H9 (cell line): ENCODE measurements around the gene COPS6. TPM values are rescaled to one million over a fixed set of nuclear protein-coding genes. Genes with fewer than 3 reads are reported as not detected.

Experiments
- DNase-seq: peaks from one replicate; pipeline ENCODE4 v3.0.0-alpha.2; 2017
- H2AFZ ChIP-seq: one replicate; pipeline ENCODE4 v1.6.1; 2013; ENCODE audit warnings: mild to moderate bottlenecking, low read length, control low read depth, moderate library complexity
- H2AK5ac ChIP-seq: 2 replicates; pipeline ENCODE4 v1.6.1; 2013; ENCODE audit warnings: low read length, control low read depth, mixed read lengths; ENCODE audit not compliant: insufficient read length
- H2BK120ac ChIP-seq: one replicate; pipeline ENCODE4 v1.6.1; 2013; ENCODE audit warnings: low read depth, mild to moderate bottlenecking, low read length, control low read depth, inconsistent platforms; ENCODE audit not compliant: poor library complexity, severe bottlenecking
- H2BK12ac ChIP-seq: 2 replicates; pipeline ENCODE4 v1.6.1; 2013; ENCODE audit warnings: low read length, control low read depth, mixed read lengths, low read depth; ENCODE audit not compliant: insufficient read length
- H2BK15ac ChIP-seq: 2 replicates; pipeline ENCODE4 v1.6.1; 2013; ENCODE audit warnings: low read depth, low read length, control low read depth
- H2BK20ac ChIP-seq: one replicate; pipeline ENCODE4 v1.6.1; 2013; ENCODE audit warnings: low read depth, mild to moderate bottlenecking, low read length, control low read depth, inconsistent platforms; ENCODE audit not compliant: poor library complexity, severe bottlenecking
- H2BK5ac ChIP-seq: 2 replicates; pipeline ENCODE4 v1.6.1; 2013; ENCODE audit warnings: low read length, control low read depth, mixed read lengths; ENCODE audit not compliant: insufficient read length
- H3K14ac ChIP-seq: 2 replicates; pipeline ENCODE4 v1.6.1; 2013; ENCODE audit warnings: low read length, control low read depth; ENCODE audit not compliant: insufficient read depth
- H3K18ac ChIP-seq: 2 replicates; pipeline ENCODE4 v1.6.1; 2013; ENCODE audit warnings: low read depth, mild to moderate bottlenecking, mixed read lengths, low read length, control low read depth; ENCODE audit not compliant: insufficient read length
- H3K23ac ChIP-seq: 2 replicates; pipeline ENCODE4 v1.6.1; 2013; ENCODE audit warnings: low read length, control low read depth, mixed read lengths, low read depth; ENCODE audit not compliant: insufficient read length
- H3K23me2 ChIP-seq: 2 replicates; pipeline ENCODE4 v1.6.1; 2013; ENCODE audit warnings: low read depth, mild to moderate bottlenecking, mixed read lengths, low read length, control low read depth; ENCODE audit not compliant: insufficient read length, poor library complexity, severe bottlenecking
- H3K27ac ChIP-seq: 2 replicates; pipeline ENCODE4 v1.5.1; 2013; ENCODE audit warnings: low read length, control low read depth, mixed read lengths, low read depth; ENCODE audit not compliant: insufficient read length
- H3K27me3 ChIP-seq: 2 replicates; pipeline ENCODE4 v1.6.1; 2013; ENCODE audit warnings: low read length, control low read depth, inconsistent platforms; ENCODE audit not compliant: insufficient read depth
- H3K4ac ChIP-seq: 2 replicates; pipeline ENCODE4 v1.6.1; 2013; ENCODE audit warnings: low read depth, mild to moderate bottlenecking, control low read depth, inconsistent platforms, low read length, moderate library complexity
- H3K4me1 ChIP-seq: 2 replicates; pipeline ENCODE4 v1.6.1; 2013; ENCODE audit warnings: low read length, control low read depth, inconsistent platforms; ENCODE audit not compliant: insufficient read depth
- H3K4me2 ChIP-seq: 2 replicates; pipeline ENCODE4 v1.6.1; 2013; ENCODE audit warnings: low read length, control low read depth, mixed read lengths; ENCODE audit not compliant: insufficient read length, insufficient read depth
- H3K56ac ChIP-seq: 2 replicates; pipeline ENCODE4 v1.6.1; 2013; ENCODE audit warnings: low read depth, mild to moderate bottlenecking, mixed read lengths, low read length, control low read depth; ENCODE audit not compliant: insufficient read length
- H3K79me1 ChIP-seq: 2 replicates; pipeline ENCODE4 v1.6.1; 2013; ENCODE audit warnings: low read depth, mild to moderate bottlenecking, moderate library complexity, low read length, control low read depth, inconsistent platforms; ENCODE audit not compliant: insufficient read depth, poor library complexity, severe bottlenecking
- H3K79me2 ChIP-seq: 2 replicates; pipeline ENCODE4 v1.6.1; 2013; ENCODE audit warnings: low read length, control low read depth, inconsistent platforms; ENCODE audit not compliant: insufficient read depth
- H3K9ac ChIP-seq: 2 replicates; pipeline ENCODE4 v1.6.1; 2013; ENCODE audit warnings: low read length, control low read depth, mixed read lengths; ENCODE audit not compliant: insufficient read length; ENCODE audit errors: extremely low read depth
- H3K9me3 ChIP-seq: one replicate; pipeline ENCODE4 v1.6.1; 2013; ENCODE audit warnings: low read depth, low read length, inconsistent platforms; ENCODE audit not compliant: control insufficient read depth
- H3T11ph ChIP-seq: one replicate; pipeline ENCODE4 v1.6.1; 2013; ENCODE audit warnings: mild to moderate bottlenecking, low read length, control low read depth, inconsistent platforms
- H4K20me1 ChIP-seq: one replicate; pipeline ENCODE4 v1.6.1; 2013; ENCODE audit not compliant: control insufficient read depth, insufficient read length, insufficient read depth
- H4K5ac ChIP-seq: 2 replicates; pipeline ENCODE4 v1.6.1; 2013; ENCODE audit warnings: low read depth, mild to moderate bottlenecking, mixed read lengths, low read length, control low read depth; ENCODE audit not compliant: insufficient read length
- H4K8ac ChIP-seq: replicated peaks from 2 replicates; pipeline ENCODE4 v1.6.1; 2013; ENCODE audit warnings: low read length, control low read depth, mixed read lengths, low read depth; ENCODE audit not compliant: insufficient read length
- H4K91ac ChIP-seq: 2 replicates; pipeline ENCODE4 v1.6.1; 2013; ENCODE audit warnings: low read depth, mild to moderate bottlenecking, moderate library complexity, mixed read lengths, low read length, control low read depth; ENCODE audit not compliant: insufficient read length
- H3K27ac Mint-ChIP-seq, 3 experiments: 2 replicates in 2 of 3; 3 replicates in 1 of 3; pipeline ENCODE4 v1.8.0; 2020 to 2021; ENCODE audit warnings: mixed read lengths in 3 of 3, mild to moderate bottlenecking in 1 of 3, moderate library complexity in 1 of 3
- H3K27me3 Mint-ChIP-seq: 2 replicates; pipeline ENCODE4 v1.8.0; 2021; ENCODE audit warnings: low read depth, mild to moderate bottlenecking, moderate library complexity, mixed read lengths
- H3K36me3 Mint-ChIP-seq, 3 experiments: 2 replicates in 2 of 3; 3 replicates in 1 of 3; pipeline ENCODE4 v1.8.0; 2020 to 2021; ENCODE audit warnings: low read depth in 3 of 3, mixed read lengths in 3 of 3; ENCODE audit not compliant: insufficient read depth in 1 of 3
- H3K4me1 Mint-ChIP-seq, 2 experiments: 2 replicates each; pipeline ENCODE4 v1.8.0; 2020; ENCODE audit warnings: mixed read lengths in 2 of 2
- H3K4me3 Mint-ChIP-seq, 2 experiments: 2 replicates in 1 of 2; 3 replicates in 1 of 2; pipeline ENCODE4 v1.8.0; 2020 to 2021; ENCODE audit warnings: mild to moderate bottlenecking in 2 of 2, mixed read lengths in 2 of 2, moderate library complexity in 1 of 2
- H3K9me3 Mint-ChIP-seq, 2 experiments: 2 replicates in 1 of 2; 3 replicates in 1 of 2; pipeline ENCODE4 v1.8.0; 2020; ENCODE audit warnings: mild to moderate bottlenecking in 2 of 2, mixed read lengths in 2 of 2, moderate library complexity in 1 of 2
- CTCF ChIP-seq: fragments of 200-600 bp; sonication (generic); conservative IDR thresholded peaks from 3 replicates; pipeline ENCODE4 v1.8.0; 2021; ENCODE audit warnings: antibody characterized with exemption, mild to moderate bottlenecking
- WGBS: extraction: QIAGEN DNeasy Blood & Tissue Kit; methylation state at CpG from one replicate; pipeline ENCODE4 v1.1.7; 2013; ENCODE audit warnings: missing lambda C conversion rate, low lambda C conversion rate, mixed read lengths; ENCODE audit not compliant: insufficient read length; ENCODE audit errors: extremely low coverage; 5-methylcytosine and 5-hydroxymethylcytosine counted together
- total RNA-seq: library from RNA; stranded (reverse); gene quantifications from 2 replicates; pipeline ENCODE4 v1.2.1, GENCODE V29; 2021

Gene COPS6
- total RNA-seq, 1 experiment from 2014 or later: 140 TPM

GRCh38 chr7:100044718-100045117 lies 44.1 kb upstream of the COPS6 start:
- no peak overlapping the region; a peak in 1 of 5 replicates for H3K4me3 Mint-ChIP-seq
- H2BK20ac ChIP-seq: no peak overlapping the region
- H3K27ac Mint-ChIP-seq: peak overlapping the region in 1 of 3 experiments; percentile 84; a peak in 2 of 7 replicates
- no peak for DNase-seq
- no peak; the same call in 2 of the 3 replicates for TF ChIP-seq CTCF
- H3K79me2 ChIP-seq: no peaks in the 10 kb centered on the region
- H2BK12ac ChIP-seq: no peak overlapping the region
- H2AFZ ChIP-seq: no peak overlapping the region
- no peak overlapping the region for H3K4me2 ChIP-seq
- no peaks in the 10 kb centered on the region for H3K4me1 ChIP-seq
- peaks cover 15 to 16% of the 10 kb centered on the region in 2 experiments for H3K4me1 Mint-ChIP-seq
- no peaks in the 10 kb centered on the region for H3K27me3 ChIP-seq
- H2BK15ac ChIP-seq: no peak overlapping the region
- WGBS: no CpG with 5 or more reads among the region's 6 CpGs
- no peak overlapping the region for H3K18ac ChIP-seq
- no peak overlapping the region for H2BK5ac ChIP-seq
- H3K23ac ChIP-seq: no peak overlapping the region
- H3T11ph ChIP-seq: no peak overlapping the region
- H3K9me3 Mint-ChIP-seq: peaks cover 10 to 12% of the 10 kb centered on the region in 2 experiments; a peak in 3 of 5 replicates
- no peak overlapping the region for H3K14ac ChIP-seq
- H4K20me1 ChIP-seq: no peaks in the 10 kb centered on the region
- peaks cover 2% of the 10 kb centered on the region for H3K23me2 ChIP-seq
- no peak overlapping the region for H3K4ac ChIP-seq
- H3K56ac ChIP-seq: no peak overlapping the region
- no peaks in the 10 kb centered on the region; the same call in none of the 2 replicates for H3K27me3 Mint-ChIP-seq
- no peak overlapping the region for H3K9ac ChIP-seq
- H3K9me3 ChIP-seq: peaks cover 4% of the 10 kb centered on the region
- H3K79me1 ChIP-seq: no peaks in the 10 kb centered on the region
- H4K5ac ChIP-seq: no peak overlapping the region
- H4K8ac ChIP-seq: no peak overlapping the region
- no peak overlapping the region for H3K27ac ChIP-seq
- no peak overlapping the region for H2BK120ac ChIP-seq
- no peak overlapping the region for H2AK5ac ChIP-seq
- peaks cover 6 to 13% (median 10%) of the 10 kb centered on the region in 3 experiments; a peak in 6 of 7 replicates for H3K36me3 Mint-ChIP-seq
- H4K91ac ChIP-seq: no peak overlapping the region
